Posterior vena cava (tissue), 2 donors: Measurements from ENCODE around the gene SPR. TPM values are rescaled to one million over a fixed set of nuclear protein-coding genes. Genes with fewer than 3 reads are reported as not detected.

Experiments
- DNase-seq: peaks from one replicate; pipeline ENCODE4 v3.0.0-alpha.2; 2020; ENCODE audit warnings: low spot score
- intact Hi-C, 2 donors: fragments of 100-400 bp; cut with DNase I; formaldehyde crosslinking; loops; one replicate each; pipeline versions ENCODE4 v1.14.1 to v1.14.2; 2022 to 2023
- total RNA-seq, 2 donors: library from RNA; stranded (reverse); fragmentation: NEBNext Ultra II Directional; extraction: Animal tissue kit (Norgen Biotek cat#: 25700); gene quantifications; one replicate each; pipeline ENCODE4 v1.2.1, GENCODE V29; 2021
- donor health status: DM: yes; HTN: yes; CAD: no.
- donor health status: DM: yes; HTN: yes; CAD: no.

Gene SPR
- total RNA-seq, 2 donors from 2014 or later: 14.3 to 15.7 TPM

DNA sequence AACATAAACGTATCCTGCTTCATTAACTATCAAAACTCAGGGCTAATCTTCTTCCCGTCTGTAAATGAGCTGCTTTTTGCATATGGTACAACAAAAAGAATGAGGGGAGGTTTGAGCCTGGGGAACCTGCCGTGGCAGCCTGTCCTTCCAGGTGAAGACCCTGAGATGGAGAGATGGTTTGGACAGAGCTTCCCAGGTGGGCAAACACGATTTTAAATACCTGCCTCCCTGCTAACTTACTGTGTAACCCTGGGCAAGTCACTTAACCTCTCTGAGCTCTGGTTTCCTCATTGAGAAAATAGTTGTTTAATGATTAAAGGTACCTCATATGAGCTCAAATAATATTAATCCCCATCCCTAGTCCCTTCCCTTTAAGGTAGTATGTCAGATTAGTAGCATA, 39.2 kb downstream of the SPR start:
- DNase-seq: no peak
- intact Hi-C loops: no loop called here

DNA sequence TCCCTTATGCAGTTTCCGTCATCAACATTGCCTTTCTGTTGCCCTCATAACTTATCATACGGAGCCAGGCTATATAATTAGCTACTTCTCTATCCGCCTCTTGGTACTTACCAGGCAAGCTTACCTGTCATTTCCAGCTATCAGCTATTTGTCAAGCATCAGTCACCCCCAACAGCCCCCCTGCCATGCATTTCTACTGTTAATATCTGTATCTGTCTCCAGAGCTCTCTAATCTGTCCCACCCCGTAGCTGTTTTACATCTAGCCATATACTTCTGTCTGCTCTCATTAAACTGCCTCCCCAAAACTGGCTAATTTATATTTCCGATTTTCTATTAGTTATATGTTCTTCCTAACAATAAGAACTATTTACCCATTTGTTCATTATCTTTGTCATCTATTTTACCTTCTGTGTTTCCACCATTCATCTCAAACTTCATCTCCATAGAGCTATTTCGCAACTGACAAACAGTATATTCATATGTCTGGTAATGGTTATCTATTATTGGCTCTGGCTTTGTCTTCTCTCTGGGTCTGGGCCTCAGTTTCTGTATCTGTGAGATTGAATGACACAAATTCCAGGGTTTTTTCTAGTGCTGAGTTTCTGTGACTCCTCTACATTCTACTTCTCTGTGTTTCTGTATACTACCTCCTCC, 39.7 kb downstream of the SPR start:
- no peak for DNase-seq
- intact Hi-C loops: no loop called here

DNA sequence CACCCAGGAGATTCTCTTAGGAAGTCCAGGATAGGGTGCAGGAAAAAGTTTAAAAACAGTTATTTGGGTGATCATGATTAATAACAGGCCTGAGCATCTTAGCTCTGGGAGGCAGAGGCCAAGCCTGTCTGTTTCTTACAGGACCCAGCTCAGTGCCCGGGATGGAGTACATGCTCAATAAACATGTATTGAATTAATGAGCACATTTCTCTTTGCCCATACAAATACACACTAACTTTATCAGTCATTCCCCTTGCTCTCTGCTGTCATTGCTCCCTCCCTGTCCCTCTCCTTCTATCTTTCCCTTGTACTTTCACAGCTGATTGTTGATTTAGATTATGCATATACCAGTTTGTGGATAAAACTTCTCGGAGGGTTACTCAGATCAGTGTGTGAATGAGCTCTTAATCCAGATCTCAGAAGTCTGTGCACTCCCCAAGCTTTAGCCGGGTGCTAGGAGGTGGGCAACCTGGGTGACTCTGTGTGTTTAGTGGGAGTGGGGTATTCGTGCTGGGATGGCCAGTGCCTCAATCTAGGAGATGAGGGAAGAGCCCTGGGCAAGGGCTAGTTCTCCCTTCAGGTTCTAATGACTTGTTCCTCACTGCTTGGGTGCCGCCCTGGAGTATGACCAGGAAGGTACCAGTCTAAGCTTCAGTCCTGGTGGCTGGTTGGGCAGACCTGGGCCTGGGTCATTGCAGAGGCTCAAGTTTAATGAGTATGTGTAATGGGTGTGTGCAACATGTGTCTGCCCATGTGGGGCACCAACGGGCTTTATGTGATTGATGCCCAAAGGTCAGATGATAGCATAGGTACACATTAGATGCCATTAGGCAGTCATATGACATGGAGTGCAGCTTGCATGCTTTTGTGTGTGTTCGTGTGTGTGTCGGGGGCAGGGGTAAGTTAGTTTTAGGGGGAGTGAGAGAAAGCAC, 40.7 kb downstream of the SPR start:
- DNase-seq: no peak
- intact Hi-C loops: no loop called here

- DNase-seq: no peak
Observed at GRCh38 chr2:72929010-72929409, 41.8 kb downstream of the SPR start.

DNA sequence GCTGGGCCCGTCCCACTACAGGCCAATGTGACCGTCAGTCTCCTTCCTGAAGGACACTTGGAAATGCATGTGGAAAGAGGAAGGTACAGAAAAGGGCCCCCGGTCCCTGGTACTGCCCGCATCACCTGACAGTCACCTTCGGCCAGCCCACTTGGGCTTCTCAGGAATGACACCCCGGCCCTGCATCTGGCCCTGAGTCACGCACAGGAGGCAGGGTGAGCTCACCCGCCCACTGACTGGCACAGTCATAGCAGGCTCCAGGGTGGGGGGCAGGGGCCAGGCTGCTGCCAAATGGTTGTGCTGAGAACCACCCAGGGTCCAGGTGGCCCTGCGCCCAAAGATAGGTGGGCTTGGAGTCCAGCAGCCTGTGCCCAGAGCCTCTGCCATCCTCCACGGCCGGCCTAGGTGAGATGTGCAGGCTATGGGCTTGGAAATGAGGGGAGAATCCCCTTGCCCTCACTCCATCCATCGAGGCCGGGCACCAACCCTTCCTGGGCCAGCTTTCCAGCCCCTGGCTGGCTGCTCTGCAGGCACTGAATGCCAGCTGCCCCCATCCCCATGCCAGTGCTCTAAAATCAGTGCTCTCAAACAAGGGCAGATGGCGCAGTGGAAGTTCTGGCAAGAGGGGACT, 44.2 kb downstream of the SPR start:
- intact Hi-C loops: no loop called here
- DNase-seq: no peak

More at GRCh38 chr2:72929010-72929409, 41.8 kb downstream of the SPR start:
- intact Hi-C loops: no loop called here

GRCh38 chr2:72932045-72932740, 45.0 kb downstream of the SPR start:
- intact Hi-C loops: no loop called here

DNA sequence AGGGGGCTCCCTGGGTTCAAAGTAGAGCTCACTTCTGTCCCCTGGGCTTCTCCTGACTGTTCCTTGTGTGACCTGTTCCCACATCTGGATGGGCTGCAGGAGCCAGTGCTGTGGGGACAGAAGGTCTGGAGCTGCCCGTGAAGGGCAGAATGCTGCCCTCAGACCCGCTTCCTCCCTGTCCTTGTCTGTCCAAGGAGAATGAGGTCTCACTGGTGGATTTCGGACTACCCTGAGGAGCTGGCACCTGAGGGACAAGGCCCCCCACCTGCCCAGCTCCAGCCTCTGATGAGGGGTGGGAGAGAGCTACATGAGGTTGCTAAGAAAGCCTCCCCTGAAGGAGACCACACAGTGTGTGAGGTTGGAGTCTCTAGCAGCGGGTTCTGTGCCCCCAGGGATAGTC, 45.6 kb downstream of the SPR start:
- intact Hi-C loops: no loop called here
- DNase-seq: no peak

More at GRCh38 chr2:72932045-72932740, 45.0 kb downstream of the SPR start:
- no peak for DNase-seq

DNA sequence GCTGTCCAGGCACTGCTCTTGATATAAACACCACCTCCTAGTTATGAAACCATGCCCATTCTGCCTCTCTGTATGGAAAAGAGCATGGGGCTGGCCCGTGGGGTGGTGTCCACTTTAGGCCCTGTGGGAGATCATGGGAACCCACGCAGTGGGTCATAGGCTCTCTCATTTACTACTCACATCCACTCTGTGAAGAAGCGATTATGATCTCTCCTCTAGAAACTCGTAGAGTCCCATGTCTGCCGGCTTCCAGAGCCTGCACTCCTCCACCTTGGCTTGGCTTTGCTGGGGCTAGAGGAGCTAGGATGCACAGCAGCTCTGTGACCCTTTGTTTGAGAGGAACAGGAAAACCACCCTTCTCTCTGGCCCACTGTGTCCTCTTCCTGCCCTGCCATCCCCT, 46.0 kb downstream of the SPR start:
- DNase-seq: peak; percentile 62

GRCh38 chr2:72933646-72934151, 46.5 kb downstream of the SPR start:
- intact Hi-C loops: no loop called here
- DNase-seq: peak; percentile 64

More for the DNA sequence above, 46.0 kb downstream of the SPR start:
- intact Hi-C loops: no loop called here

- intact Hi-C loops: no loop called here
- DNase-seq: peak; percentile 49
Observed at GRCh38 chr2:72934683-72935610, 47.7 kb downstream of the SPR start.

DNA sequence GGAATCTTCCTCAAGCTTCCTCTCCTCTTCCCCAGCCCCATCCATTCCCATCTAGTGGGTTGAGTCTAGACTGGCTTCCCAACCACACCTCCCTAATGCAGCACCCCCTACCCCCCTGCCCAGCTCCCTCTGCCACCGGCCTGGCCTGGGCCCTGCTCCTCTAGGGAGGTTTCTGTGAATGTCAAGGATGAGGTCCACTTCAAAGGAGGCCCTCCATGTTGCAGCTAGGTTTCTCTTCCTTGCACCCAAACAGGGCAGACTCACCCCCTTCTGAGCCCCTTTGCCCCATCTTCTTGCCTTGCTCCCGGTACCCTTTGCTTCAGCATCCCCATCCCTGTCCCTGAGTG, 48.4 kb downstream of the SPR start:
- peak; percentile 22 for DNase-seq
- intact Hi-C loops: no loop called here

DNA sequence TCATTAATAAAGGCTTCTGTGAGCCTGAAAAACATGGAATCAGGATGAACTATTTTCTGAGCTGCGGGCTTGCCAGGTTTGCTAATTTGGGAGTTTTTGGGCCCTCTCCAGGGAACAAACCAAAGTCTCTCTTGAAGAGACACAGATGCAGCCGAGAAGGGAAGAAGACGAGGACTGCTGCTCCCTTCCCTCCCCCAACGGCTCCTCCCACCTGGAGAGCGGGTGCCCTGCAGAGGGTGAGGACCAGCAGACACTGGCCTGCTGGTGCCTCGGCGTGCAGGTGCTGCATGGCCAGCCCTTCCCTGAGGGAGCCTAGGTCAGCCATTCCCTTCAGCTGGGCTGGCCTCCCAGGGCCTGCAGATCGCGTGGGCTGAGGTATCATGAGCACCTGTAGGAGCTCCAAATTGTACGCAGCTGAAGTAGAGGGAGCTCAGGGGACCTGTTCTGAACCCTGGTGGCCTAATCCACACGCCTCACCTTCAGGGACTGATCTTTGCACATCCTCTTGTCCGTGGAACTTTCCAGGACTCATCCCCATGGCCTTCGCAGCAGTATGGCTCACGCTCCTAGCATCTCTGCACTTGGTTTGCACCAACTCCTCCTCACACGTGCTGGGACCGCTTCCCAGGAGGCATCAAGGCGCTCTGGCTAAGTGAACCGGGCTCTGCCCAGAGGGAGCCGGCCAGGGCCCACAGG, 49.6 kb downstream of the SPR start:
- DNase-seq: peak; percentile 52
- intact Hi-C loops: no loop called here

DNA sequence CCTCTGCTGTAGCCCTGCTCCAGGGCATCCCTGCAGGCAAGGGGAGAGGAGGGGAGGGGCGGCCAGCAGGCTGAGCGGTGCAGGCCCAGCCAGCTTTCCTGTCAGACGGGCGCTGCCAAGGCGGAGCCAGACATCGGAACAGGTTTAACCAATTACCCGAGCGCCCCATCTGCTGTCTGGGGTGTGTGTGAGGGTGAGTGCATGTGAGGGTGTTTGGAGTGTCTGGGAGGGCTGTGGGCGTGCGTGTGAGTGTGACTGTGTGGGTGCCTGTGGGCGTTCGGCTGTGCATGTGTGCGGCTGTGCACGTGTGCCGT, 50.1 kb downstream of the SPR start:
- no peak for DNase-seq
- intact Hi-C loops: no loop called here

DNA sequence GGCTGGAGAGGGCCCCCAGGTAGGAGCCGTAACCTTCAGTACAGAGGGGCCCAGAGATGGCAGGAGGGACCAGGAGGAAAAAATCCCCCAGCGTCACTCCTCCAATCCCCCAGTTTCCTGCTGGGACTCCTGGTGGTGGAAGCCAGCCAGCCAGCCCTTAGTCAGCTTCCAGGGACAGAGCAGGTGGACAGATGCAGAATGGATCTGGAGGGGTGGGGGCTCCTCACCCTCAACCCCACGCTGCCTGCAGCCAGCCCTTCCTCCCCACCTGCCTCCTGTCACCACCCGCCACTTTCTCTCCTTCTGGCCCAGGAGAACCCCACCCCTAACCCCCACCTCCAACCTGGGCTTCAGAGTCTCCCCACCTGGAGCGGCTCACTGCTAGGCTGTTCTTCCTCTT, 51.2 kb downstream of the SPR start:
- intact Hi-C loops: no loop called here
- DNase-seq: no peak

- intact Hi-C loops: no loop called here
- no peak for DNase-seq
Observed at GRCh38 chr2:72940361-72940760, 53.2 kb downstream of the SPR start.

GRCh38 chr2:72940786-72941185, 53.6 kb downstream of the SPR start:
- intact Hi-C loops: no loop called here
- DNase-seq: no peak
